ENCODE results near the gene FMN1. TPM values are rescaled to one million over a fixed set of nuclear protein-coding genes. Genes with fewer than 3 reads are reported as not detected.

Gene FMN1
- polyA plus RNA-seq, 2 of the 4 experiments (the other 2 are of a cell fraction) = 0.53 to 2.2 TPM

GRCh38 chr15:33179874-33180273 lies 14.6 kb downstream of the FMN1 start:
- no peak for FAIRE-seq
- no peak for TF ChIP-seq FOSB (CRISPR knock-in tag; IDR thresholded peaks at IDR 0.05)
- TF ChIP-seq CBX8 (IDR thresholded peaks at IDR 0.05) = no peak
- no peak for TF ChIP-seq TFCP2L1 (CRISPR knock-in tag; IDR thresholded peaks at IDR 0.05)

GRCh38 chr15:33171202-33171601 lies 23.3 kb downstream of the FMN1 start:
- CTCF ChIA-PET = no interaction called here
- H3K4me2 ChIP-seq = no peak overlapping the region
- H3K9me3 ChIP-seq = no peaks in the 10 kb centered on the region
- WGBS (ENCODE audit: missing lambda C conversion rate) = 11% methylated on average over 2 of the region's 2 CpGs
- no peak overlapping the region for H3K27ac ChIP-seq
- no peak for ATAC-seq
- POLR2A ChIA-PET = no interaction called here
- no peak for TF ChIP-seq USF2 (IDR thresholded peaks at IDR 0.05)
- TF ChIP-seq E2F6 (IDR thresholded peaks at IDR 0.05; ENCODE audit: borderline replicate concordance, low read depth) = no peak
- no peak for TF ChIP-seq RARB (CRISPR knock-in tag; IDR thresholded peaks at IDR 0.05)
- no peak for TF ChIP-seq SREBF2 (IDR thresholded peaks at IDR 0.05)
- TF ChIP-seq PBX3 (IDR thresholded peaks at IDR 0.05) = no peak
- TF ChIP-seq HOXB5 (CRISPR knock-in tag; IDR thresholded peaks at IDR 0.05) = no peak
- TF ChIP-seq EP300 (IDR thresholded peaks at IDR 0.05) = no peak
- TF ChIP-seq CEBPB (IDR thresholded peaks at IDR 0.05) = no peak
- no peak for TF ChIP-seq FOSB (CRISPR knock-in tag; IDR thresholded peaks at IDR 0.05)
- no peak for TF ChIP-seq NR3C1 (IDR thresholded peaks at IDR 0.05)
- no peak for TF ChIP-seq ELK1 (IDR thresholded peaks at IDR 0.05; ENCODE audit: low read depth, low read length)
- no peak for TF ChIP-seq CTCF (IDR thresholded peaks at IDR 0.05)
- TF ChIP-seq ZC3H11A (IDR thresholded peaks at IDR 0.05) = no peak
- no peak for TF ChIP-seq MAZ (IDR thresholded peaks at IDR 0.05; ENCODE audit: borderline replicate concordance, low read depth, low read length)
- no peak for TF ChIP-seq HMGXB4 (CRISPR knock-in tag; IDR thresholded peaks at IDR 0.05; ENCODE audit: borderline replicate concordance)
- no peak for TF ChIP-seq KDM1A (IDR thresholded peaks at IDR 0.05; ENCODE audit: low read depth)
- TF ChIP-seq EHF (CRISPR knock-in tag; IDR thresholded peaks at IDR 0.05) = no peak
- no peaks in the 10 kb centered on the region for H3K4me1 ChIP-seq
- DNase-seq (ENCODE audit: low read depth in 1 of 2, low spot score in 1 of 2) = no peak
- FAIRE-seq = no peak
- H3K4me3 ChIP-seq = no peak overlapping the region

More at GRCh38 chr15:33179874-33180273, 14.6 kb downstream of the FMN1 start:
- H3K4me3 ChIP-seq = no peak overlapping the region
- 69% methylated on average over 5 of the region's 5 CpGs for WGBS (ENCODE audit: missing lambda C conversion rate)
- H3K27ac ChIP-seq = no peak overlapping the region
- CTCF ChIA-PET = no interaction called here
- POLR2A ChIA-PET = no interaction called here
- H3K9me3 ChIP-seq = no peaks in the 10 kb centered on the region
- DNase-seq (ENCODE audit: low read depth in 1 of 2, low spot score in 1 of 2) (no peak), ATAC-seq (no peak)
- H3K4me2 ChIP-seq = no peak overlapping the region
- no peaks in the 10 kb centered on the region for H3K4me1 ChIP-seq

All from A549 (cell line).